Measurements from ENCODE around the gene CXCL16.
"Not testable (repeated sequence)": the region's sequence is repeated elsewhere in the genome, so short reads cannot be mapped to it uniquely, and the experiment has no call there.

CXCL16 gene

GRCh38 chr17:4704991-4705390 is 34.7 kb downstream of the CXCL16 start:
- TF ChIP-seq CSDC2 (CRISPR knock-in tag; IDR thresholded peaks at IDR 0.05) (no peak), ZFP3 (CRISPR knock-in tag; IDR thresholded peaks at IDR 0.05) (no peak)
- ATAC-seq, result no peak

GRCh38 chr17:4704574-4704907 is 35.2 kb downstream of the CXCL16 start:
- ATAC-seq, result not testable (repeated sequence)

- no peak for TF ChIP-seq CSDC2 (CRISPR knock-in tag; IDR thresholded peaks at IDR 0.05)
- no peak for TF ChIP-seq ZNF8 (CRISPR knock-in tag; IDR thresholded peaks at IDR 0.05)
- TF ChIP-seq TOX (CRISPR knock-in tag; IDR thresholded peaks at IDR 0.05; ENCODE audit: borderline replicate concordance), result no peak
- no peak for ATAC-seq
These were observed 36.4 kb downstream of the CXCL16 start for GRCh38 chr17:4703330-4703691.

- no peak for TF ChIP-seq ISL1 (CRISPR knock-in tag; IDR thresholded peaks at IDR 0.05)
- no peak for TF ChIP-seq CSRNP3 (CRISPR knock-in tag; IDR thresholded peaks at IDR 0.05)
- TF ChIP-seq SNAI2 (CRISPR knock-in tag; IDR thresholded peaks at IDR 0.05), result no peak
- no peak for TF ChIP-seq RARB (CRISPR knock-in tag; IDR thresholded peaks at IDR 0.05)
- TF ChIP-seq ZNF8 (CRISPR knock-in tag; IDR thresholded peaks at IDR 0.05), result no peak
- no peak for TF ChIP-seq OSR1 (CRISPR knock-in tag; IDR thresholded peaks at IDR 0.05)
- no peak for TF ChIP-seq ESRRG (CRISPR knock-in tag; IDR thresholded peaks at IDR 0.05)
- no peak for TF ChIP-seq TSHZ2 (CRISPR knock-in tag; IDR thresholded peaks at IDR 0.05)
- TF ChIP-seq PATZ1 (CRISPR knock-in tag; IDR thresholded peaks at IDR 0.05; ENCODE audit: borderline replicate concordance), result no peak
- TF ChIP-seq ZFP3 (CRISPR knock-in tag; IDR thresholded peaks at IDR 0.05), result no peak
- no peak for TF ChIP-seq TCF4 (CRISPR knock-in tag; IDR thresholded peaks at IDR 0.05; ENCODE audit: borderline replicate concordance)
- no peak for TF ChIP-seq GLIS3 (CRISPR knock-in tag; IDR thresholded peaks at IDR 0.05)
- TF ChIP-seq ZNF70 (CRISPR knock-in tag; IDR thresholded peaks at IDR 0.05), result no peak
- no peak for TF ChIP-seq ZC3H10 (CRISPR knock-in tag; IDR thresholded peaks at IDR 0.05)
- no peak for TF ChIP-seq ARNTL (CRISPR knock-in tag; IDR thresholded peaks at IDR 0.05; ENCODE audit: borderline replicate concordance, low read depth)
- TF ChIP-seq POU6F1 (CRISPR knock-in tag; IDR thresholded peaks at IDR 0.05; ENCODE audit: borderline replicate concordance, low read depth), result no peak
- TF ChIP-seq TOX (CRISPR knock-in tag; IDR thresholded peaks at IDR 0.05; ENCODE audit: borderline replicate concordance), result no peak
- no peak for TF ChIP-seq PPARA (CRISPR knock-in tag; IDR thresholded peaks at IDR 0.05; ENCODE audit: borderline replicate concordance)
- no peak for TF ChIP-seq CSDC2 (CRISPR knock-in tag; IDR thresholded peaks at IDR 0.05)
- TF ChIP-seq CREB5 (CRISPR knock-in tag; IDR thresholded peaks at IDR 0.05; ENCODE audit: low read depth), result no peak
- ATAC-seq, result no peak
These were observed 38.6 kb downstream of the CXCL16 start for GRCh38 chr17:4701116-4701515.

- not testable (repeated sequence) for ATAC-seq
These were observed 40.2 kb downstream of the CXCL16 start for GRCh38 chr17:4699401-4700056.

All from SK-N-SH treated with all-trans-retinoic acid at 6 μM for 48 hours (cell line).